ENCODE data around the gene GPAT3. TPM values are rescaled to one million over a fixed set of nuclear protein-coding genes. Genes with fewer than 3 reads are reported as not detected.

The GPAT3 gene
- total and polyA plus RNA-seq, 9 donors: 9.0 to 23.2 (median 14.9) TPM

GRCh38 chr4:83522239-83522638 lies 13.7 kb upstream of the GPAT3 start:
- H3K4me3 ChIP-seq: no peak overlapping the region
- no peaks in the 10 kb centered on the region for H3K36me3 ChIP-seq
- WGBS, 3 donors: 47 to 56% (median 52%) methylated on average over 3 of the region's 3 CpGs
- no peak for DNase-seq
- no peak overlapping the region for H3K27ac ChIP-seq
- no peaks in the 10 kb centered on the region for H3K27me3 ChIP-seq
- no peaks in the 10 kb centered on the region for H3K9me3 ChIP-seq
- TF ChIP-seq EP300 (IDR thresholded peaks at IDR 0.05) (no peak), POLR2A (IDR thresholded peaks at IDR 0.05) (no peak)
- intact Hi-C loops (cut with DNase I): no loop called here
- H3K4me1 ChIP-seq (ENCODE audit: insufficient read depth): no peaks in the 10 kb centered on the region

GRCh38 chr4:83527671-83528070 lies 8.2 kb upstream of the GPAT3 start:
- no peaks in the 10 kb centered on the region for H3K27me3 ChIP-seq
- H3K4me3 ChIP-seq: no peak overlapping the region
- no peaks in the 10 kb centered on the region for H3K9me3 ChIP-seq
- H3K4me1 ChIP-seq (ENCODE audit: insufficient read depth): no peaks in the 10 kb centered on the region
- TF ChIP-seq POLR2A (IDR thresholded peaks at IDR 0.05) (no peak), CTCF (IDR thresholded peaks at IDR 0.05) (no peak), EP300 (IDR thresholded peaks at IDR 0.05) (no peak)
- no peak for DNase-seq
- WGBS, 3 donors: 88 to 95% (median 88%) methylated on average over 2 of the region's 2 CpGs
- intact Hi-C loops (cut with DNase I): no loop called here
- no peak overlapping the region for H3K27ac ChIP-seq
- no peaks in the 10 kb centered on the region for H3K36me3 ChIP-seq

- intact Hi-C loops (cut with DNase I): loop anchor here in 1 of 4 donors (10.0 kb wide), 1 partner anchor 52 kb away; the partner anchor contains the start of gene ABRAXAS1
- Histone ChIP-seq H3K9me3 (no peaks in the 10 kb centered on the region), H3K27ac (peak overlapping the region; percentile 83 to 88), H3K27me3 (no peaks in the 10 kb centered on the region), H3K4me3 (peak overlapping the region; percentile 69), H3K36me3 (no peaks in the 10 kb centered on the region), H3K4me1 (ENCODE audit: insufficient read depth) (peaks cover 4% of the 10 kb centered on the region)
- TF ChIP-seq POLR2A (IDR thresholded peaks at IDR 0.05) (no peak), EP300 (IDR thresholded peaks at IDR 0.05) (no peak), CTCF (IDR thresholded peaks at IDR 0.05) (peak in 1 of 3 donors; percentile 24)
- 2 to 5% (median 3%) methylated on average over 46 of the region's 46 CpGs for WGBS, 3 donors
- peak in 3 of 5 donors; percentile 25 to 54 (median 39) for DNase-seq
Measured at GRCh38 chr4:83536362-83537272, 709 bp downstream of the GPAT3 start.

- Histone ChIP-seq H3K4me3 (no peak overlapping the region), H3K27ac (no peak overlapping the region), H3K36me3 (no peaks in the 10 kb centered on the region), H3K9me3 (no peaks in the 10 kb centered on the region), H3K4me1 (ENCODE audit: insufficient read depth) (peaks cover 2% of the 10 kb centered on the region), H3K27me3 (no peaks in the 10 kb centered on the region)
- intact Hi-C loops (cut with DNase I): no loop called here
- WGBS, 3 donors: 74 to 81% (median 75%) methylated on average over 5 of the region's 5 CpGs
- no peak for DNase-seq
- TF ChIP-seq POLR2A (IDR thresholded peaks at IDR 0.05): no peak
- TF ChIP-seq EP300 (IDR thresholded peaks at IDR 0.05): no peak
- TF ChIP-seq CTCF (IDR thresholded peaks at IDR 0.05): no peak
Measured at GRCh38 chr4:83542225-83542624, 6.3 kb downstream of the GPAT3 start.

- WGBS, 3 donors: 73 to 94% (median 91%) methylated on average over 3 of the region's 3 CpGs
- intact Hi-C loops (cut with DNase I): no loop called here
- H3K4me1 ChIP-seq (ENCODE audit: insufficient read depth): no peaks in the 10 kb centered on the region
- no peaks in the 10 kb centered on the region for H3K9me3 ChIP-seq
- no peak for DNase-seq
- no peaks in the 10 kb centered on the region for H3K36me3 ChIP-seq
- TF ChIP-seq POLR2A (IDR thresholded peaks at IDR 0.05) (no peak), CTCF (IDR thresholded peaks at IDR 0.05) (no peak), EP300 (IDR thresholded peaks at IDR 0.05) (no peak)
- no peaks in the 10 kb centered on the region for H3K27me3 ChIP-seq
- no peak overlapping the region for H3K27ac ChIP-seq
- no peak overlapping the region for H3K4me3 ChIP-seq
Measured at GRCh38 chr4:83546786-83547185, 10.9 kb downstream of the GPAT3 start.
